Measurements from ENCODE around the gene RAB37. TPM values are rescaled to one million over a fixed set of nuclear protein-coding genes. Genes with fewer than 3 reads are reported as not detected.

RAB37 gene
- total and polyA plus RNA-seq, 2 of the 13 experiments (the other 11 are each of a cell fraction or from before 2014, with no cell fraction given) = 0.91 to 3.7 TPM

GRCh38 chr17:74748529-74749278 lies 11.6 kb downstream of the RAB37 start, which contains the start of gene NHERF1 (continued):
- 0 out of 2 replicates have a peak, but pooled peaks have one; percentile 78 for TF ChIP-seq LRRFIP1 (CRISPR knock-in tag; conservative IDR thresholded peaks at IDR 0.05)
- TF ChIP-seq ZMAT3 (CRISPR knock-in tag; conservative IDR thresholded peaks at IDR 0.05) = peak; percentile 88; the same call in 1 of the 2 replicates
- TF ChIP-seq JUNB (CRISPR knock-in tag; IDR thresholded peaks at IDR 0.05; ENCODE audit: borderline replicate concordance) = no peak
- peak; percentile 93 for TF ChIP-seq ZSCAN21 (CRISPR knock-in tag; IDR thresholded peaks at IDR 0.05; ENCODE audit: borderline replicate concordance)
- no peak for TF ChIP-seq SCMH1 (CRISPR knock-in tag; IDR thresholded peaks at IDR 0.05; ENCODE audit: borderline replicate concordance)
- TF ChIP-seq CREB1 (IDR thresholded peaks at IDR 0.05) = no peak
- no peak for TF ChIP-seq CREB1 (CRISPR knock-in tag; IDR thresholded peaks at IDR 0.05)
- peak; percentile 87; the same call in 1 of the 2 replicates for TF ChIP-seq MAF1 (CRISPR knock-in tag; IDR thresholded peaks at IDR 0.05; ENCODE audit: borderline replicate concordance)
- no peak; the same call in 1 of the 2 replicates for TF ChIP-seq MYNN (CRISPR knock-in tag; IDR thresholded peaks at IDR 0.05; ENCODE audit: low read depth)
- TF ChIP-seq ZNF547 (CRISPR knock-in tag; IDR thresholded peaks at IDR 0.05) = peak; percentile 96
- TF ChIP-seq DMTF1 (CRISPR knock-in tag; IDR thresholded peaks at IDR 0.05) = no peak
- TF ChIP-seq HNRNPL (IDR thresholded peaks at IDR 0.05; ENCODE audit: low read depth, low read length) = no peak
- TF ChIP-seq ZNF792 (CRISPR knock-in tag; IDR thresholded peaks at IDR 0.05) = peak; percentile 71; the same call in 1 of the 2 replicates
- TF ChIP-seq EED (CRISPR knock-in tag; IDR thresholded peaks at IDR 0.05) = peak; percentile 48; the same call in 1 of the 2 replicates
- TF ChIP-seq PREB (CRISPR knock-in tag; IDR thresholded peaks at IDR 0.05) = no peak; the same call in 1 of the 2 replicates
- peak; percentile 80 for TF ChIP-seq SALL1 (CRISPR knock-in tag; IDR thresholded peaks at IDR 0.05)
- TF ChIP-seq ZBTB7A (CRISPR knock-in tag; IDR thresholded peaks at IDR 0.05) = no peak
- peak; percentile 87 for TF ChIP-seq ZNF205 (CRISPR knock-in tag; IDR thresholded peaks at IDR 0.05)
- peak; percentile 95 for TF ChIP-seq ETS1 (CRISPR knock-in tag; IDR thresholded peaks at IDR 0.05)
- peak; percentile 96 for TF ChIP-seq ZNF879 (CRISPR knock-in tag; IDR thresholded peaks at IDR 0.05)
- peak; percentile 81; the same call in 1 of the 2 replicates for TF ChIP-seq ZNF136 (CRISPR knock-in tag; IDR thresholded peaks at IDR 0.05; ENCODE audit: low read depth)
- TF ChIP-seq STAT5B (CRISPR knock-in tag; IDR thresholded peaks at IDR 0.05) = peak; percentile 60
- peak; percentile 80 for TF ChIP-seq HOXD1 (CRISPR knock-in tag; IDR thresholded peaks at IDR 0.05)
- no peak; the same call in 1 of the 2 replicates for TF ChIP-seq ZKSCAN5 (CRISPR knock-in tag; IDR thresholded peaks at IDR 0.05)
- no peak for TF ChIP-seq MTA1 (CRISPR knock-in tag; IDR thresholded peaks at IDR 0.05; ENCODE audit: borderline replicate concordance)

Measured in HepG2 (cell line).